D721Med (cell line): Measurements from ENCODE around the gene OR1F1.

Experiments
- DNase-seq: peaks from one replicate; pipeline ENCODE4 v3.0.0; 2011; ENCODE audit warnings: low spot score; ENCODE audit not compliant: insufficient read length
- FAIRE-seq: peaks from 2 replicates; lab custom pipeline; 2011; peaks lifted over from hg19 to GRCh38; lab: Jason Lieb, UNC
- CTCF ChIP-seq: IDR thresholded peaks from 2 replicates; pipeline ENCODE4 v1.5.1; 2012; ENCODE audit warnings: mild to moderate bottlenecking, control low read depth; ENCODE audit not compliant: insufficient read depth; ENCODE audit errors: missing control alignments

Gene OR1F1

GRCh38 chr16:3249451-3249850, 61.4 kb downstream of the OR1F1 start:
- FAIRE-seq (no peak), DNase-seq (no peak)
- no peak for TF ChIP-seq CTCF

- DNase-seq (no peak), FAIRE-seq (no peak)
- no peak for TF ChIP-seq CTCF
These were observed 65.0 kb downstream of the OR1F1 start for GRCh38 chr16:3252967-3253366.

GRCh38 chr16:3254309-3254708, 66.3 kb downstream of the OR1F1 start:
- DNase-seq (no peak), FAIRE-seq (no peak)
- no peak for TF ChIP-seq CTCF
